ENCODE data around the gene NLRC4. TPM values are rescaled to one million over a fixed set of nuclear protein-coding genes. Genes with fewer than 3 reads are reported as not detected.

The NLRC4 gene
- polyA plus RNA-seq, 1 donor, result 1.4 TPM

- Histone ChIP-seq H3K4me3 (ENCODE audit: low read length) (no peak overlapping the region), H3K4me1 (ENCODE audit: control insufficient read depth, insufficient read depth, low read length) (no peaks in the 10 kb centered on the region), H3K27ac (ENCODE audit: low read length) (no peak overlapping the region), H3K9me3 (ENCODE audit: control insufficient read depth, low read depth, low read length) (no peaks in the 10 kb centered on the region), H3K36me3 (ENCODE audit: control insufficient read depth, insufficient read depth, low read length) (no peaks in the 10 kb centered on the region), H3K27me3 (ENCODE audit: control insufficient read depth, insufficient read depth, low read length) (no peaks in the 10 kb centered on the region)
- WGBS (ENCODE audit: insufficient coverage, low lambda C conversion rate), result no CpG with 5 or more reads among the region's 3 CpGs
- DNase-seq, result peak in 1 of 2 donors; percentile 18
Observed at GRCh38 chr2:32248299-32248698, 16.4 kb downstream of the NLRC4 start.

DNA sequence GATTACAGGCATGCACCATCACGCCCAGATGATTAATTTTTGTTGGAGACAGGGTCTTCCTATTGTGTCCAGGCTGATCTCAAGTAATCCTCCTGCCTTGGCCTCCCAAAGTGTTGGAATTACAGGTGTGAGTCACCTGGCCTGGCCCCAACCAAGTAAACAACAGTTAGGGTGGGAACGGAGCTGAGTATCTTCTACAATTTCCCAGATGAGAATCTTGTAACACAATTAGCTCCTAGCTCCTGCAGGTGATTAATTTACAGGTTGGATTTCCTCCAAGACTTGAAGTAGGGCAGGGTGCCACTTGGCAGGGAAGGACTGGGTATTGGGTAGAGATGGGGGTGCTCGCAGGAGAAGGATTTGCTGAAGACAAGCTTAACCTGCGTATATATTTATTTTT lies 17.8 kb downstream of the NLRC4 start:
- no CpG with 5 or more reads among the region's 4 CpGs for WGBS (ENCODE audit: insufficient coverage, low lambda C conversion rate)
- Histone ChIP-seq H3K27ac (ENCODE audit: low read length) (no peak overlapping the region), H3K9me3 (ENCODE audit: control insufficient read depth, low read depth, low read length) (no peaks in the 10 kb centered on the region), H3K27me3 (ENCODE audit: control insufficient read depth, insufficient read depth, low read length) (no peaks in the 10 kb centered on the region), H3K36me3 (ENCODE audit: control insufficient read depth, insufficient read depth, low read length) (no peaks in the 10 kb centered on the region), H3K4me1 (ENCODE audit: control insufficient read depth, insufficient read depth, low read length) (no peaks in the 10 kb centered on the region), H3K4me3 (ENCODE audit: low read length) (no peak overlapping the region)
- DNase-seq, result no peak

GRCh38 chr2:32242331-32242730 lies 22.4 kb downstream of the NLRC4 start:
- 100% methylated on average over 1 of the region's 3 CpGs for WGBS (ENCODE audit: insufficient coverage, low lambda C conversion rate)
- no peaks in the 10 kb centered on the region for H3K27me3 ChIP-seq (ENCODE audit: control insufficient read depth, insufficient read depth, low read length)
- H3K9me3 ChIP-seq (ENCODE audit: control insufficient read depth, low read depth, low read length), result no peaks in the 10 kb centered on the region
- no peak for DNase-seq
- H3K27ac ChIP-seq (ENCODE audit: low read length), result no peak overlapping the region
- H3K36me3 ChIP-seq (ENCODE audit: control insufficient read depth, insufficient read depth, low read length), result no peaks in the 10 kb centered on the region
- H3K4me3 ChIP-seq (ENCODE audit: low read length), result no peak overlapping the region
- no peaks in the 10 kb centered on the region for H3K4me1 ChIP-seq (ENCODE audit: control insufficient read depth, insufficient read depth, low read length)

DNA sequence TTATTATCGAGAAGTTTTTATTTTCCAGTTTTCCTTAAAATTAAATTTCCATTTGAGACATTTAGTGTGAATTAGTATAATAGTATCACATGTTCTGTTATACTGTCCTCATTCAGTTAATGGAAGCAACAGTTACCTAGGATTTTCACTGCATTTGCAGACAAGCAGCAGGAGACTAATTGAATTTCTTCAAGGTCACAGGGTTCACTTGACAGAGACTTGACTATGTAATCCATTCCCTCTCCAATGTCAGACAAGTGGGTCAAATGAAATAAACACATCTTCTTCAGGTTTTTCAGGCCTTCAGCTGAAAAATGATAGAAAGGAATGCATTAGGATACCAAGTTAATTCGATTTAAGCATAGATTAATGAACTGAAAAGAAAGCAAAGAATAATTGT lies 26.7 kb downstream of the NLRC4 start:
- H3K9me3 ChIP-seq (ENCODE audit: control insufficient read depth, low read depth, low read length), result no peaks in the 10 kb centered on the region
- 94% methylated on average over 2 of the region's 2 CpGs for WGBS (ENCODE audit: insufficient coverage, low lambda C conversion rate)
- H3K27ac ChIP-seq (ENCODE audit: low read length), result no peak overlapping the region
- no peaks in the 10 kb centered on the region for H3K4me1 ChIP-seq (ENCODE audit: control insufficient read depth, insufficient read depth, low read length)
- no peak overlapping the region for H3K4me3 ChIP-seq (ENCODE audit: low read length)
- no peaks in the 10 kb centered on the region for H3K27me3 ChIP-seq (ENCODE audit: control insufficient read depth, insufficient read depth, low read length)
- no peaks in the 10 kb centered on the region for H3K36me3 ChIP-seq (ENCODE audit: control insufficient read depth, insufficient read depth, low read length)
- DNase-seq, result no peak

- no peak for DNase-seq
- no peaks in the 10 kb centered on the region for H3K4me1 ChIP-seq (ENCODE audit: control insufficient read depth, insufficient read depth, low read length)
- no peaks in the 10 kb centered on the region for H3K36me3 ChIP-seq (ENCODE audit: control insufficient read depth, insufficient read depth, low read length)
- H3K27me3 ChIP-seq (ENCODE audit: control insufficient read depth, insufficient read depth, low read length), result no peaks in the 10 kb centered on the region
- no peaks in the 10 kb centered on the region for H3K9me3 ChIP-seq (ENCODE audit: control insufficient read depth, low read depth, low read length)
- H3K4me3 ChIP-seq (ENCODE audit: low read length), result no peak overlapping the region
- H3K27ac ChIP-seq (ENCODE audit: low read length), result no peak overlapping the region
- 100% methylated on average over 1 of the region's 2 CpGs for WGBS (ENCODE audit: insufficient coverage, low lambda C conversion rate)
Observed at GRCh38 chr2:32237488-32237887, 27.2 kb downstream of the NLRC4 start.

DNA sequence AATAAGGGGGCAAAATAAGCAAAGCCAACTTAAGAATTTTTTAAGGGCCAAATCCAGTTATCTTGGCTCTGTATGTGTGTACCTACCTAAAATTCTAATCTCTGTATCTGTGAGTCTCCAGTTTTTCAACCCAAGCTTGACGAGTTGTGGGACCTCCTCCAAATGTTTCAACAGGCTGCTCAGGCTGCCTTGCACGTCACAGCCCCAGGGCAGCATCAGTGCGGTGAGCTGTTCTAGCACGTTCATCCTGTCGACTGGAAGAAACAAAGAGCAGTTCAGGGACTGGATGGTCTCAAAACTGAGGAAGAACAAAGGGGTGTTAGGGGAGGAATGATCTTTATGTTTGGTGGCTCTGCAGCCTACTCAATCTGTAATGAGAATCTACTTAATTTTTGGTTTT lies 29.4 kb downstream of the NLRC4 start:
- WGBS (ENCODE audit: insufficient coverage, low lambda C conversion rate), result 100% methylated on average over 1 of the region's 5 CpGs
- no peak overlapping the region for H3K27ac ChIP-seq (ENCODE audit: low read length)
- H3K36me3 ChIP-seq (ENCODE audit: control insufficient read depth, insufficient read depth, low read length), result no peaks in the 10 kb centered on the region

GRCh38 chr2:32231959-32232358 lies 32.7 kb downstream of the NLRC4 start:
- H3K27ac ChIP-seq (ENCODE audit: low read length), result no peak overlapping the region
- H3K4me1 ChIP-seq (ENCODE audit: control insufficient read depth, insufficient read depth, low read length), result no peaks in the 10 kb centered on the region
- WGBS (ENCODE audit: insufficient coverage, low lambda C conversion rate), result no CpG with 5 or more reads among the region's 4 CpGs
- no peaks in the 10 kb centered on the region for H3K9me3 ChIP-seq (ENCODE audit: control insufficient read depth, low read depth, low read length)
- no peaks in the 10 kb centered on the region for H3K27me3 ChIP-seq (ENCODE audit: control insufficient read depth, insufficient read depth, low read length)
- no peak overlapping the region for H3K4me3 ChIP-seq (ENCODE audit: low read length)
- no peak for DNase-seq
- no peaks in the 10 kb centered on the region for H3K36me3 ChIP-seq (ENCODE audit: control insufficient read depth, insufficient read depth, low read length)

More for the DNA sequence above, 29.4 kb downstream of the NLRC4 start:
- Histone ChIP-seq H3K4me3 (ENCODE audit: low read length) (no peak overlapping the region), H3K9me3 (ENCODE audit: control insufficient read depth, low read depth, low read length) (no peaks in the 10 kb centered on the region), H3K4me1 (ENCODE audit: control insufficient read depth, insufficient read depth, low read length) (no peaks in the 10 kb centered on the region), H3K27me3 (ENCODE audit: control insufficient read depth, insufficient read depth, low read length) (no peaks in the 10 kb centered on the region)
- no peak for DNase-seq

GRCh38 chr2:32229635-32230034 lies 35.1 kb downstream of the NLRC4 start:
- no peaks in the 10 kb centered on the region for H3K9me3 ChIP-seq (ENCODE audit: control insufficient read depth, low read depth, low read length)
- no peak overlapping the region for H3K27ac ChIP-seq (ENCODE audit: low read length)
- no peaks in the 10 kb centered on the region for H3K4me1 ChIP-seq (ENCODE audit: control insufficient read depth, insufficient read depth, low read length)
- no peak overlapping the region for H3K4me3 ChIP-seq (ENCODE audit: low read length)
- WGBS (ENCODE audit: insufficient coverage, low lambda C conversion rate), result no CpG with 5 or more reads among the region's 1 CpG
- H3K36me3 ChIP-seq (ENCODE audit: control insufficient read depth, insufficient read depth, low read length), result no peaks in the 10 kb centered on the region
- DNase-seq, result no peak
- H3K27me3 ChIP-seq (ENCODE audit: control insufficient read depth, insufficient read depth, low read length), result no peaks in the 10 kb centered on the region

DNA sequence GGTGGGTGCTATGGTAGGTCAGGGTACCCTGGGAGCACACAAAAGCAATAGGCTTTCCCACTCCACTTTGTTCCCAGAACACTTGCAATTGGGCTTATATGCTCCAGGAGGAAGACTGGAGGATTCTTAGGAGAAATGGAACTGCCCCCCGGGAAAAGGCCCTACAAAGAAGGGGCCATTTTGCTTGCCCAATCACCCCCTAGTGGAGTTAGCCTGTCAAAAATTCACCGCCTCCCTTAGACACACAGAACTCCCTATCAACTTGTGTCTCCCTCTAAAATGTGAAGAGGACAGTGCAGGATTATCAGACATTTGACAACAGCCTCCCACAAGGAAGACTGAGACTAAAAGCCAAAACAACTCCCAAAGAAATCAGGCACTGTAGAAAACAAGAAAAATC lies 36.5 kb downstream of the NLRC4 start:
- no CpG with 5 or more reads among the region's 2 CpGs for WGBS (ENCODE audit: insufficient coverage, low lambda C conversion rate)
- no peak overlapping the region for H3K4me3 ChIP-seq (ENCODE audit: low read length)

GRCh38 chr2:32227492-32227891 lies 37.2 kb downstream of the NLRC4 start:
- no peak for DNase-seq
- Histone ChIP-seq H3K4me1 (ENCODE audit: control insufficient read depth, insufficient read depth, low read length) (no peaks in the 10 kb centered on the region), H3K27ac (ENCODE audit: low read length) (no peak overlapping the region), H3K27me3 (ENCODE audit: control insufficient read depth, insufficient read depth, low read length) (no peaks in the 10 kb centered on the region), H3K4me3 (ENCODE audit: low read length) (no peak overlapping the region), H3K36me3 (ENCODE audit: control insufficient read depth, insufficient read depth, low read length) (peaks cover 15% of the 10 kb centered on the region), H3K9me3 (ENCODE audit: control insufficient read depth, low read depth, low read length) (no peaks in the 10 kb centered on the region)

More for the DNA sequence above, 36.5 kb downstream of the NLRC4 start:
- no peaks in the 10 kb centered on the region for H3K9me3 ChIP-seq (ENCODE audit: control insufficient read depth, low read depth, low read length)
- DNase-seq, result no peak
- no peaks in the 10 kb centered on the region for H3K4me1 ChIP-seq (ENCODE audit: control insufficient read depth, insufficient read depth, low read length)
- H3K27me3 ChIP-seq (ENCODE audit: control insufficient read depth, insufficient read depth, low read length), result no peaks in the 10 kb centered on the region
- no peak overlapping the region for H3K27ac ChIP-seq (ENCODE audit: low read length)
- peaks cover 8% of the 10 kb centered on the region for H3K36me3 ChIP-seq (ENCODE audit: control insufficient read depth, insufficient read depth, low read length)

- no peaks in the 10 kb centered on the region for H3K4me1 ChIP-seq (ENCODE audit: control insufficient read depth, insufficient read depth, low read length)
- 100% methylated on average over 1 of the region's 2 CpGs for WGBS (ENCODE audit: insufficient coverage, low lambda C conversion rate)
- H3K36me3 ChIP-seq (ENCODE audit: control insufficient read depth, insufficient read depth, low read length), result peaks cover 27% of the 10 kb centered on the region
- no peak overlapping the region for H3K4me3 ChIP-seq (ENCODE audit: low read length)
- no peaks in the 10 kb centered on the region for H3K27me3 ChIP-seq (ENCODE audit: control insufficient read depth, insufficient read depth, low read length)
- H3K9me3 ChIP-seq (ENCODE audit: control insufficient read depth, low read depth, low read length), result no peaks in the 10 kb centered on the region
- H3K27ac ChIP-seq (ENCODE audit: low read length), result no peak overlapping the region
- DNase-seq, result no peak
Observed at GRCh38 chr2:32222966-32223365, 41.7 kb downstream of the NLRC4 start.
